Effector CD4-positive, alpha-beta T cell (primary cell): ENCODE results near the gene MALSU1.

Experiments used
- DNase-seq: peaks from one replicate; pipeline ENCODE4 v3.0.0-alpha.2; 2020

Gene MALSU1

DNA sequence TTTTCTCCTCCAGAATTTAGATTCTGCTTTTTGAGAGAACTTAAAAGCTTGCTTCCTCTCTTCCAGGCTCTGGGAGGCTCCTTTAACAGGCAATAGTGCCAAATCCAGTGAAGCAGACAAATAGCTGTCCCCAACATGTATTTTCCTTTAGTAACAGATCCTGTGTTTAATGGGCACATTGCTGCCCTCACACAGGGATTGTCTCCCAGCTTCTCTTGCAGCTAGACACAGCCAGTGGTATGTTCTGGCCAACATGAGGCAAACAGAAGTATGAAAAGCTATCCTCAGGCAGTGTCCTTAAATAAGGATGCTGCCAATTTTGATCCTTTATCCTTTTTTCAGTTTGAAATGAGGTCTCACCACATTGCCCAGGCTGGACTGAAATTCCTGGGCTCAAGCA lies 38.2 kb downstream of the MALSU1 start:
- no peak for DNase-seq

DNA sequence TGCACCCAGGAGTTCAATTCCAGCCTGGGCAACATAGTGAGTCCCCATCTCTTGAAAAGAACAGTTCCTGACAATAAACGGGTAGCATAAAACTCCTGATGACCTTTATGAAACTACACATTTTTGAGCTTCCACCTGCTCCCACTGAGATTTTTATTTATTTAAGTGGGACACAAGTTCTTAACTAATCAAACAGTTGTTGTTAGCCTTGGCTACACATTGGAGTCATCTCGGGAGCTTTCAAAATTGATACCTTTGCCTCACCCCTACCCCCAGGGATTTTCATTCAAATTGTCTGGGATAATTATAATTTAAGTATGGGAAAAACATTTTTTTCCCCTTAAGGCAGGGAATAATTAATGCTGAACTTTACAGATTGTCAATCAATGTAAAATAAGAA lies 39.3 kb downstream of the MALSU1 start:
- no peak for DNase-seq

DNA sequence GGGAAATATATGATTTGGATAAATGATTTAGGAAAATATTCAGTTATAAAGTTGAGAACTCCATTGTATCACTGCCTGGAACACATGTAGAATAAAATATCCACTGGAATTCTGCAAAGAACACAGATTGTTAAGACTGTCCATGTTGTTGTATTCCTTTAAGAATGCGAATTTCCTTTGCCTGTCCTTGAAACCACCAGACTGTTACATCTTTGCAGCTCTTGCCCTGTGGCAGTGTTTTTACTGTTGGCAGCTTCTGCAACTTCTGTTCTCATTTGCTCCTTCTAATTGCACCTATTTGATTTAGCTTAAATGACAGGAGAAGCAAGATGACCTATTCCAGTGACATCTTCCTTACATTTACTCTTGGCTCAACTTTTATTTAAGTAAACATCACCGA lies 39.7 kb downstream of the MALSU1 start:
- DNase-seq, result no peak

DNA sequence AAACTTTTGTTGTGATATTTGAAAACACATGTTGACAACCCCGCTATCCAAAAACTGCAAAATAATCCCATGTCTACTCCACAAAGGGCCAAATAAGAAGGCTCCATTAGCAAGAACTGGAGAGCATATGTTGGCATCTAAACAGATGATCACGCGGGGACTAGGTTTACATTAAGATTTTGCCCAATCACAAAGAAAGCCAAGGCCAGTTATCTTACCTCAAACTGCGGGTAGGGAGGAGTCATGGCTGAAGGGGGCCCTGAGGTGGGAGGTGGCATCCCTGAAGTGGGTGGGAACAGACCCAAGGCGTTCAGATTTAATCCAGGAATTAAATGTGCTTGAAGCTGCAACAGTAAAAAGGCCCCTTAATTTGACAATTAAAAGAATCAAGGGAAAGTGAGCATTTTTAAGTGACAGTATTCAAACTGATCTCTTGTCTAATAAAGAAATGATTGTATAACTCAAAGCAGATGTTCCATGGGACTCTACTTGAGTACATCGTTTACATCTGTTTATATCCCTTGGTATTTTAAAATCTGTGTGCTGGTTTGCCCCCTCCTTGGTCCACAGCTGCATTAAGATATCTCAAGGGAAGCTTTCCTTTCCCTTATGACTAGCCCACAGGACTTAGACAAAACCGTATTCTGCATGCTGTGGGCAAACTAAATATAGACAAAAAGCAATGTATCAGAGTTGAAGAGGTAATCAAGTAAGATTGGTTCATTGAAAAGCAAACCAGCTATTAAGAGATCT lies 42.9 kb downstream of the MALSU1 start:
- no peak for DNase-seq

DNA sequence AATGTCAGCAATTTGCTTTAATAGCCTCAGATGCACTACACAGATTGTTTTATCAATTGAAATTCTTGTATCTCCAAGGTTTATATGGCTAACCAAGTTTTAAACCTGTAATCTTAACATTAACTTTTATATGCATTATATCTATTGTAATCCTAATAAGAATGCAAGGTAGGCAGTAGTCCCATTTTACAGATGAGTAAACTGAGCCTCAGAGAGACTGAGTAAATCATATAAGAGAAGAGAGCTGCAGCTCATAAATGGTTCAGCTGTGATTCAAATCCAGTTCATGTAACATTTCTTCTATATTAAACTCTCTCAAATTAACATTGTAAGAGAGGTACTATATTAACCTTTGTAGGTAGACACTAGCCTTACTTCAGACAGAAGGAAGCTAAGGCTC lies 44.0 kb downstream of the MALSU1 start:
- no peak for DNase-seq

DNA sequence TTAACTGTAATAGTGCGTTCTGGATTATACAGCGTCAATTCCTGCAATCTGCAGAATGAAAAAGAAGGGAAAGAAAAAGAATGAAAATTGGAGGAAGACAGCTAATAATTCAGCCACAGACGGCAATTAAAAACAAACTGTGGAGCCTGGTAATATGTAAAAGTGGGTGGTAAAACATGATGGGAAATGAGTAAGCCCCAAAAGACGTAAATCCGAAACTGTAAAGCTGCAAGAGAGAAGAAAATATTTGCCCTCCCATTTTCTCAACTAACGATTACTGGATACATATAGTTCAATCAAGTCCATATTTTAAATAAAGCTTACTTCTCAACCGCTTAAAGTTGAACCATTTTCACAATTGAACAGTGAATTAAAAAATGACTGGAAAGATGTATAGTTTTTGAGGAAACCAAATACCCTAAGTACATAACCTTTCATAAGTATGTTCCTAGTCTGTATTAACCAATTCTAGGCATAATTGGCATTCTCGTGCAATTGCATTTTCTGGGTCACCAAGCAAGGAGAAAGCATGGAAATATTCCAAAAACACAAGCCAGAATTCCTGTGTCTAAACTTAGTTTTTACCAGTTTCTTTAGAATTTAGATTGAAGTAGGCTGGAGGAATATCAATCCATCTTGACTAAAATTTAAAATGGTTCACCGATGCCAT lies 44.8 kb downstream of the MALSU1 start:
- DNase-seq, result no peak

DNA sequence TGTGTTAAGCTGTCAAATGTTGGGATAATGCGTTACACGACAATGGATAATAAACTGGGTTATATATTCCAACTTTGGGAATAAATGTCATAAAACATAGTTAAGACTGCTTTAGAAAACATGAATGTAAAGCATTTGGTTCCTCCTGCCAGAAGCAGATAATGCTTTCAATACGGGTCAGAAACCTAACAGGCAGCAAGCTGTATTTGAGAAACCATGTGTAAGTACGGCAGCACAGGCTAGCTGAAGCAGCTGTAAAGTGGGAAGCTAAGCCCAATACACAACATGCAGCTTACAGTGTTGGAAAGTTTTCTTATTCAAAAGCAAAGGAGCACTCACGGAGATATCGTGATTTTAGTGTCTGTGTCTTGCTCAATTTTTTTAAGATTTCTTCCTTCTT lies 46.5 kb downstream of the MALSU1 start:
- no peak for DNase-seq

DNA sequence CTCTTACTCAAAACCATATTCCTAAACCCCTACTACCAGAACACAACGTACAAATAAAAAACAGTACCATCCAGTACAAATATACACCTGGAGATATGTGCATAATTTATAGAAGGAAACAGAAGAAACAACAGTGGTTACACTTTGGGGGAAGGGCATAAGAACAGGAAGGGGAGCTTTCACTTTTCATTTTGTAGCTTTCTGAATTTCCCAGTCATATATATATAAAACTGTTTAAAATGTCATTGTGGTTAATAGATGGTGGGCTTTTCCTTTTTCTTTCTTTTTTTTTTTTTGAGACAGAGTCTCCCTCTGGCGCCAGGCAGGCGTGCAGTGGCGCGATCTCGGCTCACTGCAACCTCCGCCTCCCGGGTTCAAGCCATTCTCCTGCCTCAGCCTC lies 47.2 kb downstream of the MALSU1 start:
- DNase-seq, result no peak

DNA sequence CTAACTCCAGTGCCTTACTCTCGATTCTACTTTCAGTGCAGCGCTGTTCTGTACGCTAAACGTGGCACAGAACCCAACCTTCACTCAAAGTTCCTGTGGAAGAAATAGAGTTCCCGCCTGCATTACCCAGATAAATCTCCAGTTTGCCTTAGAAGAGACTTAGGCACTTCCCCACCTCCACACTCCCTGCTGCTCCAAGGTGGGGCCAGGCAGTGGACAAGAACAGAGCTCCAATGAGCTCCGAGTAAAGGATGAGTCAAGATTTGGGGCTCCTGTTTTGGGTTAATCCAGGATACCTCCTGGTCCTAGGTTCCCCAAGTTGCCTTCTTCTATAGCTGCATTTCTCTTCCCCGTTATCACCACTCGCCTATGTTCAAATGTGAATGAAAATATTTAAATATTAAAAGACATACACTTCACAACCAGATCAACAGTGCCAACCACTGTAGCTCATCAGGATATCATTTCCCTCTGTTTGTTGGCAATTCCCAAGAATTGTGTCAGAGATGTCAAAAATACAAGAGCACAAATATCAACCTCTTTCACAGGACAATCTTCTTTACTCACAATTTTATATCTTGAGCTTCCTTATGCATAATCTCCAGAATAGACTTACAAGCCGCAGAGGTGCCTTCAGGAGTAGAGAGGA lies 48.0 kb downstream of the MALSU1 start:
- DNase-seq, result no peak

DNA sequence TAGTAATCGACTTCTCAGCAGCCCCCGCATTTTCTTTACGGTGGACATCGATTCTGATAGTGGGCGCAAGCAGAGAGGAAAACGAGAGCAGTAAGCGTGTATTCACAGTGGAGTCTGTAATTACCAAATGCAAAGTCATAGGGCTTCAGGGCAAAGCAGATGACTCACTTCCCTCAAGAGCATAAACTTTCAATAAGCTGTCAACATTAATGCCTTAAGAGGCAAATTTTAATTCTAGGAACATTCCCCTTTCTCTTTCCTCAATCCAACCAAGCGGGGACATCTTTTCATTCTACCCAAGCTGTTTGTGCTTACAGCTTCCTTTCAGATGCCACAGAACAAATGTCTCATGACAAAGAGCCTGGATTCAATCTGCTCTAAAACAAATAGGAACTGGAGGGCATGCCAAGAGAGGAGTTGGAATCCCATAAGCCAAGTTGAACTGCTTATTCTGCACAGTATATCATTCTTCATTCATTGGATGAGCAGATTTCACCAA lies 48.6 kb downstream of the MALSU1 start:
- DNase-seq, result no peak

DNA sequence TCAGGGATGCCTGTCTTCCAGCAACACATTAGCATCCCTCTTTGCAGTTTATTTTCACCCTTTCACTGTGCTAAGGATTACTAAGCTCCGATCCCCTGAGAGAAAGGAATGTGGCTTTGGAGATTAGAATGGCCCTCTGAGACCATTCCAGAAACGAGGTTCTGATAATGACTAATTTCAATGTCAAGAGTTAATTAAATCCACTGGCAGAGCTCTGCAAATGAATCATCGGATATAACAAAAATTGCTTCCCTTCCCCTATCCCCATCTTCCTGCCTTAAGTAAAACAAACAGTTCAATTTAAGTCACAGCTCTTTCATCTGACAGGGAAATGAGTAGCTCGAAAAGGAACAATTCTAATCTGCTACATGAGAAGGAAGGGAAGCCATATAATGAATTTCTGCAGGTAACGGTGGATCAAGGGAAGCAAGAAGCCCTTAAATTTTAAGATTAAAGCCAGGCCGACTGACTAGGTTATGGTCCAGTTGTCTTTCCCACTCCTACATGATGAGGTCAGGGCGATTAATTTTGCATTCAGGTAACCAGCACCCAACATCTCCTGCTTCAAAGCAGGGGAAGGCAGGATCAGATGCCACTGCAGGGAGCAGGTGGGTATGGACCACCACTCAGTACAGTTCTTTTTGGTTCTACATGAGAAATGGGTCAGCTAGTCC lies 50.5 kb downstream of the MALSU1 start:
- DNase-seq, result no peak

DNA sequence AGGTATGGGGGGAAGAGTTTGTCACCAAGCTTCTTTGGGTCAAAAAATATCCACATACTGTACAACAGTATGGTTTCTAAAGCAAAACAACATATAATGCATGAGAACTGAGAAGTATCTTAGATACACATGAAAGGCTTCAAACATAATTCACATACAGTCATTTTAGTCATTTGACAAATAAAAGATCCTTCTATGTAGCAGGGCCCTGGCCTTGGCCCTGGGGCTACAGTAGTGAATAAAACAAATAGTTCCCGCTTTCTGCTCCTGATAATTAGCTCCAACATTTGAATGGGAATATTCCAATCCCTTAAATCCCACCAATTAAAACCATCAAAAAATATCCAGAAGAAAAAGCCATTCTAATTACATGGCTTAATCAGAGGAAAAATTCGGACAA lies 51.3 kb downstream of the MALSU1 start:
- DNase-seq, result no peak

DNA sequence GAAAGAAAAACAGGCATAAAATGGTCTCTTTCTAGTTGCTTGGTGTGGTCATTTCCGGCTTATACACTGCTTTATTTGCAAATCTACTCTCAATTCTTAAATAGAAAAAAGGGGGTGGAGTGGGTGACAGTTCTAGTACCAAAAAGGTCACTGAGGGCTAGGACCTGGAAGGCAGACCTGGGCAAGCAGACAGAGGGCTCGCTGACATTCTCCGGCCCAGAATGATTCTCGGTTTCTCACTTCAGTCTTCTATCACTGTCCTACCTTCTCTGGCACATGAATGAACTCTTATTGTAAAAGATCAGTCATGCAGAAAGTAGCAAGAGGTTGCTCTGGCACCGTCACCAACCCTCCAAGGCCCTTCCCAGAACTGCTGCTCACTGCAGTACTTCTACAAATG lies 54.0 kb downstream of the MALSU1 start:
- DNase-seq, result no peak

DNA sequence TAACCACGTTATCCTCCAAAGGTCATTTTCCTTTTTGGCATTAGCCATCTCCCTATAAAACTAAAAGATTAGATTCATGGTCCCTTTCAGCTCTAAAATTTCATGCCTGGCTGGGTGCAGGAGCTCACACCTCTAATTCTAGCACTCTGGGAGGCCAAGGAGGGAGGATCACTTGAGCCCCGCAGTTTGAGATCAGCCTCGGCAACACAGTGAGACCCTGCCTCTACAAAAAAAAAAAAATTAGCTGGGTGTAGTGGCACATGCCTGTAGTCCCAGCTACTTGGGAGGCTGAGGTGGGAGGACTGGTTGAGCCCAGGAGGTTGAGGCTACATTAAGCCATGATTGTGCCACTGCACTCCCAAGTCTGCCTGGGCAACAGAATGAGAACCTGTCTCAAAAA lies 57.0 kb downstream of the MALSU1 start:
- DNase-seq, result no peak

DNA sequence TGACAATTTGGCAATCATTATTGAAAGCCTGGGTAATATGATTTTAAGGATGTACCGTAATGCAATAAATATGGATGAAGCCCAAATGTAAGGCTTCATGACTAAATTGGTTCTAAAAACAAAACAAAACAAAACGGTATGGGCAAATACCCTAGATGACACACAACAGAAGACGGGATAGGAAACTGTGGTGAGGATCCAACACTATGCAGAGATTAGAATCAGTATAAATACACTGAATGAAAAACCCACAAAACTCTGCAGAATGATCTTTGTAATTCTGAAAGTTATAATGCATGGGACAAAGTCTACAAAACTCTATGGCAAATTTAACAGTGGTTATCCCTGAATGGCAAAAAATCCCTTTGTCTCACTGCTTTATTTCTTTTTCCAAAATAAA lies 57.6 kb downstream of the MALSU1 start:
- DNase-seq, result no peak

DNA sequence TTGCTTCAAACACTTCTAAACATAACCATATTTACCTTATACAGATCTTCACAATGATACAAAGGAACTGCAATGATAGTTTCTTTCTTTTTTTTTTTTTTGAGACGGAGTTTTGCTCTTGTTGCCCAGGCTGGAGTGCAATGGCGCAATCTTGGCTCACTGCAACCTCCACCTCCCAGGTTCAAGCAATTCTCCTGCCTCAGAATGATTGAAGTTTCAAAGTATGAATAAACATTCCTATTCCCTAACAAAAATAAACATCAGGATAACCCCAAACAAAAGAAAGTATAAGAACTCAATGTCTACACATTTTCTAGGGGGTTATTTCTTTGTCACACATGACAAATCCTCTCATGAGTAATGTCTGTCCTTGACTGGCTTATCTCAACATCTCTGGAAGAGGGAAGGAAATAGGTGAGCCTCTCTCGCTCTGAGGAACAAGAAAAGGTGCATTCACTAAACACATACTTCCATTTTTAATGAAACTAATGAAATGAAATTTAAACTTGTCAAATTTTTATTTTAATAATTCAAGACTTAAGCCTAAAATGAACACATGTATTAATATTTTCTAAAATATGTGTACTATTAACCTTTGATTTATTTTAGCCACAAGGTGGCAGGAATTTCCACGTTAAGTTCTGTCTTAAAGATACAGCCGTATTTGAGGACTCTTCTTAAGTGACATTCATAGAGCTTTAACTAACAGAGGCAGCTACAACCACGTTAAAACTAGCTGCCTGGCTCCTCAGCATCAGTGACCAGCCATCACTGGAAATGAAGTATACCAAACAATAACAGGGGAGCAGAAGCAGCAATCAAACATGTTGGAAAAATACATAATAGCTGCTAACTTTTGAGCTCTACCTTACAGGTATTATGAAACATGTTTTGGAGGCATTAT lies 58.3 kb downstream of the MALSU1 start:
- no peak for DNase-seq

DNA sequence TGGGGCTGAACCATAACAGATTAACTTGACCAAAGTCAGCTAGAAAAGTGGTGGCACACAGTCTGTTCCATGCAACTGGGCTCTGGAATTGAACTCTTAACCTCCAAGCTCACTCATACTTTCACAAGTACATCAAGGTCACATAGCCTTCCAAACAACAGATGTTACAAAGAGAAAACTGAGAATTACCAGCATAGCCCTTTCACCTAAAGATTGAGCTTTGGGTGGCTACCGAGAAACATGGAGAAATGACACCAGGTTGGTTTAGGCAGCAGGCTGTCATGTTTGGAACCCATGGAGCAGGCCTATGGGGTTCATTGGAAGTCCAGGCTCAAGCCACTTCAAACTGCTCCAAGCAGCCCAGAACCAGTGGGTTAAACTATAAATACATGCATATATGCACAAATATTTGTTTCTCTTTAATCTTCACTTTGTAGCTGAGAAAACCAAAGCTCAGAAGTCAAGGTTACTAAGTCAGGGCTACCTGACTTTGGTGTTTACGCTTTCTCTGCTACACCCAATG lies 59.1 kb downstream of the MALSU1 start:
- no peak for DNase-seq
